Colon (tissue), 2 donors: ENCODE data around the gene NOXRED1.

Experiments used
- FAIRE-seq: peaks from 2 replicates; lab custom pipeline; 2012; peaks lifted over from hg19 to GRCh38; lab: Jason Lieb, UNC
- donor health status: control.
- donor health status: control.

The NOXRED1 gene

GRCh38 chr14:77407158-77407557, 16.2 kb downstream of the NOXRED1 start:
- FAIRE-seq = no peak

DNA sequence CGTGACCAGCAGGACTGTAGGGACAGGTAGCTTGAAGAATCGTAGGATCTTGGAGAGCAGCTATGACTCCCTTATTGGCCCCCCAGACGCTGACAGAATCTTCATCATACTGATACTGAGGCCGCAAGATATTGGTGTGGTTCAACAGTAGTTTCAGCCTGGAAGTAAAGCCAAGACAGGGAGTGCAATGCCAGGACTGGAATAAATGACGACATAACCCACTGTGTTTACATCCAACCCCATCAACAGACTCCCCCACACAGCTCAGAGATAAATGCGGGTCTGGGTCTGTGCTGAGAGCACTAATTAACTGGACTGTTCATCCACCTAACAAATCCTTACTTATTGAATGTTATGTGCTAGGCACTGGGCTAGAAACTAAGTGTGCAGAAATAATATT, 16.6 kb downstream of the NOXRED1 start:
- FAIRE-seq = no peak

- FAIRE-seq = no peak
Observed at GRCh38 chr14:77406086-77406485, 17.2 kb downstream of the NOXRED1 start.

GRCh38 chr14:77403768-77404167, 19.6 kb downstream of the NOXRED1 start:
- no peak for FAIRE-seq

DNA sequence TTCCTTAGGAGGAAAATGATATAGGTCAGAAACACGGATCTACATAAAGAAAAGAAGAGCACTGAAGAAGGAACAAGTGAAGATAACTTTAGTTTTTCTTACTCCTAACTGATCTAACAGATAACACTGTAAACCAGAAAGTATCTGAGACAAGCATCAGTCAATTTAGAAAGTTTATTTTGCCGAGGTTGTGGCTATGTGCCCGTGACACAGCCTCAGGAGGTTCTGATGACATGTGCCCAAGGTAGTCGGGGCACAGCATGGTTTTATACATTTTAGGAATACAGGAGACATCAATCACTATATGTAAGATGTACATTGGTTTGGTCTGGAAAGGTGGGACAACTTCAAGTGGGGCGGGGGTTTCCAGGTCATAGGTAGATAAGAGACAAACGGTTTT, 23.1 kb downstream of the NOXRED1 start:
- no peak for FAIRE-seq

- no peak for FAIRE-seq
Observed at GRCh38 chr14:77390188-77390587, 33.1 kb downstream of the NOXRED1 start.

DNA sequence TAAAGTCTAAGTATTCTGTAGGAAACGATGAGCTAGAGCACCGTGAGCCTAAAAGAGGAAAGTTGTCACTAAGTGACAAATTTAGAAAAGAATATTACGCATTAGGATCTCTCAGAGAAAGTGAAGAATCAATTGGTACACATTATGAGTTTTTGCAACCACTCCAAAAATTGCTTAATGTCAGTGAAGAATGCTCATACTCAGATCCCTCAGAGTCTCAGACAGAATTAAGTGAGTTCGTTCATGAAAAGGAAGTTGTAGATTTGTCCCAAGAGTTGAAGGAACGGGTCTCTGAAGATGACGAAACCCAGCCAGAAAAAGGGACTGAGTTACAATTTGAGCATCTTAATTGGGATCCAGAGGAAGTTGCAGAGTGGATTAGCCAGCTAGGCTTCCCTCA, 44.6 kb downstream of the NOXRED1 start:
- FAIRE-seq = no peak

- no peak for FAIRE-seq
Observed at GRCh38 chr14:77377502-77377844, 45.9 kb downstream of the NOXRED1 start.

DNA sequence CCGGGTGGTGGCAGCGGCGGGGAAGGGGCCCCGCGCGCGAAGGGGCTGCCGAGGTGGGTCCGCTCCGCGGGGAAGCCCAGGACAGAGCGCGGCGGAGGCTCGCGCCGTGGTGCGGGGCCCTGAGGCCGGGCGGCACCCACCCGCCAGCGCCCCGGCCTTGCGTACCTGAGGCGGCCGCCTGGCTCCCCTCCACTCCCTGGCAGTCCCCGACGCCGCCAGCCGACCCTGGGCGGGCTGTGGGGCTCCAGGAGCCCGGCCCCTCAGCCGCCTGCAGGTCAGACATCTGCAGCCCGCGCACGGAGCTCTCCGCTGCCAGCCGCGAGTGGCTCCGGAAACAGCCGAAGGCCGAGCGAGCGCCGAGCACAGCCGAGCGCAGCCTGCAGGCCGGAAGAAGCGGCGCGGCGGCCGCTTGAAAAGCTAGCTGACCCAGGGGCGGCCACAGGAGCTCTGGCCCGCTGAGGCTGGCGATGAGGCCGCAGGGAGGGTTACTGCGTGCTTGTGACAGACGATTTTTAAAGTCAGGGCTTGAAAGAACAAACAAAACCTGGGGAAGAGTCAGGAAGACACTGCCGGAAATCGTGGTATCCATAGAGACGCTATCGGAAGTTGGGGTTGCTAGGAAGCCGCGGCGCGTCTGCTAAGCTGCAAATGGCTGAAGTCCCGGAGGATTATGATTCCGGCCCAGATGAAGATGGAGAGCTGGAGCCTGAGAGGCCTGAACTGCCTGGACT, 46.4 kb downstream of the NOXRED1 start, which contains the start of the genes SAMD15 and TMED8:
Gene SAMD15 (plus strand): TSS at position 609 of the 731 bp plus-strand sequence. CDS start 40 bp downstream, at position 649.
Gene TMED8 (minus strand): TSS at position 324 of the 731 bp plus-strand sequence. CDS start 41 bp downstream, at position 283.
- no peak for FAIRE-seq

DNA sequence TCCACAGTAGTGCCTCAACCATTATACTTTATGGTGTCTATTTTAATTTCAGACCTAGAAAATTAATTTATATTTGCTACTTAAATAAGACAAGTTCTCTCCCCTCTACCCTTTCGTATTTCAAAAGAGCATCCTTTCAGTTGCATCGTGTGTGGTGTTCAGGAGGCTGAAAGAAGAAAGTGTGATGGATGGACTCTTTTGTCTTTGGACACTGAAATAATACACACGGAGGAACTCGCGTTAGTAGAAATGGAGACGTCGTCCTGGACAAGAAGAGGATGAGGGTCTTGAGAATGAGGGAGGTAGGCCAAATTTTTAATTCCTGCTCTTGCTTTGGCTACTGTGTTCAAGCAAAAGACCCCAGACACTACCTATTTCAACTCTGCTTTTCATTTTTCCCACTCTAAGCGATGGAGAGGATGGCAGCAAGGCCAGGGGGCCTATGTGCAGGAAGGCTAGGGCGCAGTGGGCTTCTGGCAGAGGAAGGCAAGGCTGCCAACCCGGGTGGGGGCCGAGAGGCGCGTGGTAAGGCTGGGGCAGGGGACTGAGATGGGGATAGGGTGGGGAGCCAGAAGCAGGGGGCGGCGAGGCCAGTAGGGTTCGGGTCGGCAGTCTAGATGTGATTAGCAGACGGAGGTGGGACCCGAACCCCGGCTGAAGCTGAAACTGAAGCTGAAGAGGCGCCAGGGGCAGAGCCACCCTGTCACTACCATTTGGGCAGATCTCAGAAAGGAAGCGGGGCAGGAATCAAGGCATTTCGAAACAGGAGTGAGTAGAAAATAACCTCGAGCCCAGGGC, 47.2 kb downstream of the NOXRED1 start:
- FAIRE-seq = no peak

DNA sequence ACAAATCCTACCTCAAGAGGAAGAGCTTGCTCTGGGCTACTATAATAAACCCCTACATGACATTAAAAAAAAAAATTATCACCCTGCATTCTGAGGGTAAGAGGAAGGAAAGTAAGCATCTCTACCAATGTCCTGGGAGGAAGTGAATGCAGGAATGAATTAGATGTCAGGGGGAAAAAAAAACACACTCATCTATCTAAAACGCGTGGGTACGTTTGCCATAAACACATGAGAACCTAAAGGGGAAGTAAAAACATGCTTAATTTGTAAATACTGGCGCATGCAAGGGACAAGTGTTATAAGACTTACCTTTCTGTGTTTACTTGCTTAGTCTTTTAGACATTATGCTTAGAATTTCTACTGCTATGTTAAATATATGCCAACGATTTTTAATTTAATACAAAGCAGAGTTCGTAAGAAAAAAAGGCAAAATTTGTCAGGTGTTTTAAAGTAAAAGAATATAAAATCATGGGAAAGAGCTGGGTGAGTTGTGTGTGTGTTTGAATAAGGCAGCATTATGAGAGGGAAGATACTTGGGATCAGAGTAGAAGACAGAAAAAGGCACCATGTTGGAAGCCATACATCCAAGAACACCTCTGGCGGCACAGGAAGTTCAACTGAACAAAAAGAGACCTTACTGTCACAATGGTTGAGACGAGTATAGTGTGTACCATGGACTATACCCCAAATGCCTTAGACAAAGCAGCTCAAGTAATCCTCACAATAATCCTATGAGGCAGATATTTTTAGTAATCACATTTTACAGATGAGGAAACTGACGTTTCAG, 48.0 kb downstream of the NOXRED1 start:
- FAIRE-seq = no peak

DNA sequence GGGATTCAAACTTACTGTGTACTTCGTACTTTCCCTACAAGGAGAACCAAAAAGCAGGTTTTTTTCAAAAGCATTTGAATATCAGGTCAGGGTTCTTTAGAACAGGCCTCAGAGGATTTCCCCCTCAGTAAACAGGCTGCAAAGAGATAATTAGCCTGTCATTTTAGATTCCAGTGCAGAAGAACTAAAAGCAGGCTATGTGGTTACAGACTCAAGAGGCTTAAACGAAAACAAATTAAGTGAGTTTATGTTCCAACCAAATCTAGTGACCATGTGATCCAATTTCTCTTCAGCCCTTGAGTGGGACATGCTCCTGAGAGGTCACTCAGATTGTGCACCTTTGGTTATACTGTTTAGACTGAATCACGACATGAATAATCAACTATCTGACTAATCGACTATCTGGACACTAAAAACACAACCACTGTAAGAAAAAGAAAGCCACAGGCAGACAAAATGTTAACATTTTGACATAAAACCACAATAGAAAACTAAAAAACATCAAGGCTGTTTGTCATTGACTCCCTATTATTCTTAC, 51.0 kb downstream of the NOXRED1 start:
- FAIRE-seq = no peak

DNA sequence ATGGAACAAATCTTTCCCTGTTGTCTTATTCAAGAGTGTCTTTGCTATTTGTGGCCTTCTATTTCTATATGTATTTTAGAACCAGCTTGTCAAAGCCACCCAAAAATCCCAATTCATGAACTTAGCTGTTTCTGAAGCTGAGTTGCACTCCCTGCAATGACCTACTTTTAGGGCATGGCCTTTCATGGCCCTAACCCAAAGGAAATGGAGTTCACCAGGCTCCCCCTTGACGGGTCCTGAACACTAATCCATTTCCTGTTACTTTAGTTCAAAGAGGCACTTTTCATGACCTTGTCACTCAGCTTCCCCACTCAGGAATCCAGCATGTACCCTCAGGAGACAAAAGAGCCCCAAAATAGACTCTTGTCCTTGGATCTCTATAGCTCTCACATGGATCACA, 54.0 kb downstream of the NOXRED1 start:
- FAIRE-seq = no peak

DNA sequence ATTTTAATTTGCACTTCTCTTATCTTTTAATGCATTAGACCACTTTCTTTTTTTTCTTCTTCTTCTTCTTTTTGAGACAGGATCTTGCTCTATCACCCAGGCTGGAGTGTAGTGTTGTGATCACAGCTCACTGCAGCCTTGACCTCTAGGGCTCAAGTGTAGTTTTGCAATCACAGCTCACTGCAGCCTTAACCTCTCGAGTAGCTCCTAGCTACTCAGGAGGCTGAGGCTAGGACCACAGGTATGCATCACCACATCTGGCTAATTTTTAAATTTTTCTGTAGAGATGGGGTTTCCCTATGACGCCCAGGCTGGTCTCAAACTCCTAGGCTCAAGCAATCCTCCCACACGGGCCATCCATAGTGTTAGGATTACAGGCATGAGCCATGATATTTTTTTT, 59.2 kb downstream of the NOXRED1 start:
- no peak for FAIRE-seq

- FAIRE-seq = no peak
Observed at GRCh38 chr14:77359626-77360025, 63.7 kb downstream of the NOXRED1 start.

GRCh38 chr14:77356899-77357298, 66.4 kb downstream of the NOXRED1 start:
- FAIRE-seq = no peak

- FAIRE-seq = no peak
Observed at GRCh38 chr14:77355811-77356210, 67.5 kb downstream of the NOXRED1 start.

DNA sequence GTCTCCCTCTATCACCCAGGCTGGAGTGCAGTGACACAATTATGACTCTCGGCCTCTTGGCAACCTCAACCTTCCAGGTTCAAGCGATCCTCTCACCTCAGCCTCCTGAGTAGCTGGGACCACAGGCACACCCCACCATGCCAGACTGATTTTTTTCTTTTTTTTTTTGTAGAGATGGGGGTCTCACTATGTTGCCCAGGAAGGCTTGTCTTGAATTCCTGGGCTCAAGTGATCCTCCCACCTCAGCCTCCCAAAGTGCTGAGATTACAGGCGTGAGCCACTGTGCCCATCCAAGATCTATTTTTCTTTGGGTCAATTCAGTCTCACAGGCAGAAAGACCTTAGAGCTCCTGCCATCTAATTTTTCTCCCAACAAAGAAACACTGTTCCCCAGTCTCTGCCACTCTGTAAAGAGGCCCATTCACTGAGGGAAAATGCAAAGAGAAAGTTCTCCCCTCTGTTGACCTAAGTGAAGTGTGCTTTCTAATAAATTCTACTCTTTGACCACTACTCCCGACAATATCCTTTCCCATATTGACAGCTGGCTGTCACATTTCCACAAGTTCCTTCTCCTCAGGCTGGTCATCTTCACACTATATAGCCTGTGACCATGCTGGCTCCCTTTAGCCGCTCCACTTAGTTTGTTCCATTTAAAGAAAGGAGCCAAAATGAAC, 69.7 kb downstream of the NOXRED1 start:
- FAIRE-seq = no peak

- FAIRE-seq = no peak
Observed at GRCh38 chr14:77347751-77348150, 75.6 kb downstream of the NOXRED1 start.

DNA sequence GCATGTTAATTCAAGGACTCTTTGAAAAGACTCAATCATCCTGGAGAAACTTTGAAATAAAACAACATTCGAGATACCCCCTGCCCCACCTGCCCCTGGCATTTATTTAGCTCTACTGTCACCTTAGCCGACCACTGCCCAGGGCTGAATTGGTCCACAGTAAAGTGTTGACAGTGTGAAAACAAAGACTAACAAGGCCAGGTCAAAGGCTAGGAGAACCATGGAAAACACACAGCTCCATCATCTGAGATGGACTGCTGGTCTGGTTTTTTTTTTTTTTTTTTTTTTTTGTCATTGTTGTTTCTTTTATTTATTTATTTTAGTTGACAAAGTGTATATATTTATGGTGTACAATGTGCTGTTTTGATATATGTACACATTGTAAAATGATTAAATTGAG, 76.8 kb downstream of the NOXRED1 start:
- FAIRE-seq = no peak

DNA sequence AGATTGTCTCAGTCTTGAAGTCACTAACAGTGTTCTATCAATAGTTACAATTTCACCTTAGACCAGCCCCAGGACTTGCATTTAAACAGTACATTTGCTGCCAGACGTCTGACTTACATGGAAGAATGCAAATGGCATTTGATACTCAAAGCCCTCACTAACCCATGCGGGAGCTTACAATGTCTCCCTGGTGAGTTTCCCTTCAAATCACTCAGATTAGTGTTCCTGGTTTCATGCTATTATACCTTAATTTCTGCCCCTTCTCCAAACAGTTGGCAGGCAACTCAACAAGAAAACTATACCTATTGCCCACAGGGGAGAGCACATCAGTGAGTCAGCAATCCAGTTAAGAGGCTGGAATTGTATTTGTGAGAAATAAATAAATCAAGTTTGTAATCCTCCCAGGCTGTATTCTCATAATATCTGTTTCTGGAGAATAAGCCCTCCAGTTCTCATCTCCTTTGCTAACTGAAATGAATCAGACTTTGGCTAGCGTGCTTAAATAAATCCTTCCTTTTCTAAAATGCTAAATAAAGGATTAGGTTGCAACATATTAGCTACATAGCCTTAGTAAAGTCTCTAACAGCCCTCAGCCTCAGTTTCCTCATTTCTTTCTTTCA, 78.8 kb downstream of the NOXRED1 start:
- no peak for FAIRE-seq
